NCI-H1092 treated with DMSO at 0.1 percent for 48 hours (cell line): Measurements from ENCODE around the gene DKKL1.
"Not testable (repeated sequence)": the region's sequence is repeated elsewhere in the genome, so short reads cannot be mapped to it uniquely, and the experiment has no call there.

ENCODE experiments used
- DNase-seq: peaks from one replicate; lab custom pipeline; 2025; lab: John Stamatoyannopoulos, UW

The DKKL1 gene

DNA sequence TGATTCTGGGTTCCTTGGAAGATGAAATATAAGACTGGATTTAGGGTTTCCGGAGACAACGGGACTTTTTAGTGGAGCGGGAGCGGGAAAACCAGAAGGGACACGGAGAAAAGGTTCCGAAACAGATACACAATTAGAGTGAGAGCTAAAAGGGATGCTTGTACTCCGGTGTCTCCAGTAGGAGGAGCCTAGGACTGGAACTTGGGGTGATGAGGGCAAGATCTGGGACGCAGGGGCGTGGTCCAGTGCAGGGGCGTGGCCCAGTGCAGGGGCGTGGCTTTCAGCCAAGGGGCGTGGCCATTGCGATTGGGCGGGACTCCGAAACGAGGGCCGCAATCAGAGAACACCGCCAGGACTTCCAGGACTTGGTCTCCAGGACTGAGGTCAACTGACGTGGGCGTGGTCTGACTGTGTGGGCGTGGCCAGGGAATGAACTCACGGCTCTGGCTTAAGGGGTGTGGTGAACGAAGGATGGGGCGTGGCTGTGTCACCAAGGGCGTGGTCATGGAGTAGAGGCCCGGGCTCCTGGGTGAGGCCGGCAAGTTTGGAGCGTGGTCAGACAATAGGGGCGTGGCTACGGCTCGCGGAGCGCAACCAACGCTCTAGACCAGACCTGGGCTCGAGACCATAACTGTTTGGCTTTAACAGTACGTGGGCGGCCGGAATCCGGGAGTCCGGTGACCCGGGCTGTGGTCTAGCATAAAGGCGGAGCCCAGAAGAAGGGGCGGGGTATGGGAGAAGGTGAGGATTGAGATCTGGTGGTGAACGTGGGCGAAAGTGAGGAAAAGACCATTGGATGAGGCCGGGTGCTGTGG, at the start of gene DKKL1:
DKKL1 (plus strand) TSS at position 610 of the 815 bp plus-strand sequence; CDS start at position 732, 122 bp downstream.
- no peak for DNase-seq

GRCh38 chr19:49315111-49315510, 48.6 kb upstream of the DKKL1 start:
- no peak for DNase-seq

DNA sequence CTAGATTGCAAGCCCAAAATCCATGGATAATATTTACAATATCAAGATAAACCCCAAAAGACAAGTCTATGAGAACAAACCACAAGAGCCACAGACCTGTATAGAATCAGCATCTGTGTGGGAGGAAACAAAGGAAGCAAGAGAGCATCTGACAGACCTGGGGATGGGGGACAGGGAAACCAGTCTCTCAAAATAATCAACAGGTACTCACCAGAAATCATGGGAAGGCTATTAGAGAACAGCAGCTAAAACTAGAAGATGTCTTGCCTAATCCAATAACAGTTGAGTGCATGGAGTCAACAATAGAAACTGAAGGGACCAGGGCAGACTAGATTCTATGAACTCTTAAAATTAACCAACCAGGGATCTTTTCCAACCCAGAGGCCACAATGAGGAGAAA, 47.4 kb upstream of the DKKL1 start:
- DNase-seq, result no peak

- no peak for DNase-seq
These were observed 45.4 kb upstream of the DKKL1 start for GRCh38 chr19:49318296-49318695.

GRCh38 chr19:49324801-49325576, 38.7 kb upstream of the DKKL1 start, which contains the start of gene SLC6A16:
Gene SLC6A16, minus strand, starts transcription at chr19:49325191. Its CDS starts 13,844 bp downstream, at chr19:49311347.
- DNase-seq, result no peak

GRCh38 chr19:49325756-49326155, 37.9 kb upstream of the DKKL1 start:
- DNase-seq, result not testable (repeated sequence)

DNA sequence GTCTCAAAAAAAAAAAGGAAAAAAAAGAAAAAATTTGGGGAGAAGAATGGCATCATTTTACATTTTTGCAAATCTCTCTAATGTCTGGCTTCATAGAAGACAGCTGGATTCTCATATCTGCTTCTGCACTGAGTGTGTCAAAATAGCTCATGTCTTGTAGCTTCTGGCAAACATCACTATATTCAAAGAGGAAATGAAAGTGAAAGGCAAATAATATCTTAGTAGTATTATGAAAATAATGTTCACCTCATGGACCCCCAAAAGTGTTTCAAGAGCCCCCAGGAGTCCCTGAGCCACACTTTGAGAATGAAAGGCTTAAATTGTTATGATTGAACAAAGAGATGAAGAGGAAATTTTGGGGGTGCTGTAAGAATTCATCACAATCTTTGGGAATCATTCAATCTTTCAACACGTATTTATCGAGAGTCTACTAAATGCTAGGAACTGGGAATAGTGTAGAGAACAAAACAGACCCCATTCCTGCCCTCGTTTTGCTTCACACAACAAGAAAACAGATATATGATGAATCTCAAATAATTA, 37.4 kb upstream of the DKKL1 start:
- DNase-seq, result no peak

- no peak for DNase-seq
These were observed 35.7 kb upstream of the DKKL1 start for GRCh38 chr19:49327878-49328544.

GRCh38 chr19:49328741-49329140, 34.9 kb upstream of the DKKL1 start:
- DNase-seq, result no peak

DNA sequence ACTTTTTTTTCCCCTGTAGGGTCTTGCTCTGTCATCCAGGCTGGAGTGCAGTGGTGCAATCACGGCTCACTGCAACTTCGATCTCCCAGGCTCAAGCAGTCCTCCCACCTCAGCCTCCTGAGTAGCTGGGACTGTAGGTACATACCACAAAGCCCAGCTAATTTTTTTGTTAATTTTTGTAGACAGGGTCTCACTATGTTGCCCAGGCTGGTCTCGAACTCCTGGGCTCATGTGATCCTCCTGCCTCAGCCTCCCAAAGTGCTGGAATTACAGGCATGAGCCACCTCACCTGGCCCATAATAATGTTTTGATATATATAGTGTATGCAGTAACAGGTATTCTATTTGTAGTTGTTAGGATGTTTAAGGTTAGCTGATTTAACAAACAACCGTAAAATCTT, 32.5 kb upstream of the DKKL1 start:
- DNase-seq, result not testable (repeated sequence)

- no peak for DNase-seq
These were observed 32.0 kb upstream of the DKKL1 start for GRCh38 chr19:49331616-49332055.

GRCh38 chr19:49332691-49333417, 30.8 kb upstream of the DKKL1 start:
- not testable (repeated sequence) for DNase-seq

GRCh38 chr19:49333418-49333805, 30.3 kb upstream of the DKKL1 start:
- no peak for DNase-seq

DNA sequence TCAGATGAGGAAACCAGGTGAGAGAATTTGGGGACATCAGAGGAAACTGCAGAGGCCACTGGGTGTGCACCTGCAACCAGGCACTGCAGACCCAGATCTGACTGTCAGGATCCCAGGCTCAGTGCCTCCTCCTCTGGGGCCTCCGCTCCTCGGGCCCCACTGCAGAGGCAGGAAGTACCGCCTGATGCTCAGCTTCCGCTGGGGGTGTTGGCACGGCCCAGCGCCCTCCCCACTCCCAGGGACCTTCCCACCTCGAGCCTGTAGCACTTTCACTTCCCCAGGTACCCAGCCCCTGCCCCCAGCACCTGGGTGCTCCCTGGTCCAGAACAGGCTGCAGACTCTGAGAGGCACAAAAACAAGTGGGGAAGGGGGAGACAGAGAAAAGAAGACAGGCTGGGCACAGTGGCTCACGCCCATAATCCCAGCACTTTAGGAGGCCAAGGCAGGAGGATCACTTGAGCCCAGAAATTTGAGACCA, 29.8 kb upstream of the DKKL1 start:
- no peak for DNase-seq

DNA sequence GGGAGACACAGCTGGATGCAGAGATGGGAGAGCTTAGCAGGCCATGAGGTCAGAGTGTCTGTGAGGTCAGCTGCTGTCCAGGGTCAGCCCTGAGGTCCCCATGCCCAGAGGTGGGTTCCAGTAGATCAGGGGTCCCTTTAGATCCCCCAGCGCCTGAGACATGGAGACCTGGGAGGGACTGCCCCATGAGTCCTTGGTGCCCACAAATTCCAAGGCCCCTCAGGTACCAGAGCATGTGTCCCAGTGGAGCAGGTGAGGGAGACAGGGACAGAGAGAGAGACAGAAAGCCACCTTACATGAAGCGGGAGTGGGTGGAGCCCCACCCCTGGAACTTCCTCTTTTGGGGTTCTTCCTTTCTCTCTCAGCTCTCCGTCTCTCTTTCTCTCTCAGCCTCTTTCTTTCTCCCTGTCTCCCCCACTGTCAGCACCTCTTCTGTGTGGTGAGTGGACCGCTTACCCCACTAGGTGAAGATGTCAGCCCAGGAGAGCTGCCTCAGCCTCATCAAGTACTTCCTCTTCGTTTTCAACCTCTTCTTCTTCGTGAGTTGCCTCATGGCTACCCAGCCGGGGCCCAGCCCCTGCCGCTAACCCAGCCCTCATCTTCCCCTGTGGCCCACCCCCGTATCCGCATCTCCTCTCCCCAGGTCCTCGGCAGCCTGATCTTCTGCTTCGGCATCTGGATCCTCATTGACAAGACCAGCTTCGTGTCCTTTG, 28.4 kb upstream of the DKKL1 start, which contains the start of gene CD37:
CD37 (plus strand) TSS at position 336 of the 713 bp plus-strand sequence; CDS start at position 471, 135 bp downstream.
- no peak for DNase-seq

GRCh38 chr19:49335784-49336481, 27.7 kb upstream of the DKKL1 start:
- DNase-seq, result no peak

DNA sequence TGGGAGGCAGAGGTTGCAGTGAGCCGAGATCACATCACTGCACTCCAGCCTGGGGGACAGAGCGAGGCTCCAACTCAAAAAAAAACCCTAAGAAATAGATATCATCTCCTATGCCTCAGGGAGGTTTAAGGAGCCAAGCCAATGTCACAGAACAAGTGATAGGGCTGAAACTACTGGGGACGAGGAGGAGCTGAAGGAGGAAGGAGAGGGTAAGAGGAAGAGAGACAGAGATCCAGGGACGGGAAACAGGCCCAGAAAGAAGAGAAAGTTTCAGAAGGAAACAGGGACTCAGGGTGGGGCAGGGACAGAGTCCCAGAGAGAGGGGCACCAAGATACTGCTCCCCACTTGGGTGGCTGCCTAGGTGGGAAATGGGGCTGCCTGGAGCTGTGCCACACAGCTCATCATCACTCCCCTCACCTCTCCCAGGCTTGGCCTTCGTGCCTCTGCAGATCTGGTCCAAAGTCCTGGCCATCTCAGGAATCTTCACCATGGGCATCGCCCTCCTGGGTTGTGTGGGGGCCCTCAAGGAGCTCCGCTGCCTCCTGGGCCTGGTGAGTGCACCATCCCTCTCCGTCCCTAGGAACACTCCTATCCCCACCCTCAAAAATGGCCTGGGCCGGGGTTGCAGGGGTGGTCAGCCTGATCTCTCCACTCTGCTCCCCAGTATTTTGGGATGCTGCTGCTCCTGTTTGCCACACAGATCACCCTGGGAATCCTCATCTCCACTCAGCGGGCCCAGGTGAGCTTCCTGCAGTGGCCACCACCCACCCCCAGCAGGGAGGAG, 27.0 kb upstream of the DKKL1 start:
- DNase-seq, result no peak

GRCh38 chr19:49337267-49338022, 26.2 kb upstream of the DKKL1 start:
- no peak for DNase-seq
